ENCODE data around the gene QRFP. TPM values are rescaled to one million over a fixed set of nuclear protein-coding genes. Genes with fewer than 3 reads are reported as not detected.

Gene QRFP
- total RNA-seq, 1 experiment from 2014 or later: not detected

- no peaks in the 10 kb centered on the region; the same call in 1 of the 2 replicates for H3K27me3 Mint-ChIP-seq (ENCODE audit: low read depth)
- no peak overlapping the region for H4K8ac ChIP-seq (replicated peaks; ENCODE audit: insufficient read length, low read depth, low read length)
- no peaks in the 10 kb centered on the region for H3K4me1 ChIP-seq (ENCODE audit: insufficient read depth, low read length)
- peaks cover 0 to 20% (median 0%) of the 10 kb centered on the region in 3 experiments; a peak in 4 of 7 replicates for H3K36me3 Mint-ChIP-seq (ENCODE audit: insufficient read depth in 1 of 3, low read depth in 3 of 3)
- H2BK12ac ChIP-seq (ENCODE audit: insufficient read length, low read depth, low read length): no peak overlapping the region
- WGBS (ENCODE audit: extremely low coverage, insufficient read length, low lambda C conversion rate): no CpG with 5 or more reads among the region's 7 CpGs
- no peaks in the 10 kb centered on the region for H3K27me3 ChIP-seq (ENCODE audit: insufficient read depth, low read length)
- H3T11ph ChIP-seq (ENCODE audit: low read length): no peak overlapping the region
- no peak overlapping the region for H3K18ac ChIP-seq (ENCODE audit: insufficient read length, low read depth, low read length)
- H2BK120ac ChIP-seq (ENCODE audit: low read depth, low read length, poor library complexity, severe bottlenecking): no peak overlapping the region
- H3K9ac ChIP-seq (ENCODE audit: extremely low read depth, insufficient read length, low read length): no peak overlapping the region
- TF ChIP-seq CTCF (conservative IDR thresholded peaks at IDR 0.05): no peak
- no peak overlapping the region for H4K5ac ChIP-seq (ENCODE audit: insufficient read length, low read depth, low read length)
- H3K4me1 Mint-ChIP-seq: peaks cover 2 to 9% of the 10 kb centered on the region in 2 experiments; a peak in 1 of 4 replicates
- DNase-seq: no peak
- H4K91ac ChIP-seq (ENCODE audit: insufficient read length, low read depth, low read length): no peak overlapping the region
- H3K23me2 ChIP-seq (ENCODE audit: insufficient read length, low read depth, low read length, poor library complexity, severe bottlenecking): no peaks in the 10 kb centered on the region
- no peak overlapping the region for H3K4ac ChIP-seq (ENCODE audit: low read depth, low read length)
- no peaks in the 10 kb centered on the region for H3K9me3 ChIP-seq (ENCODE audit: control insufficient read depth, low read depth, low read length)
- peak overlapping the region in 2 of 3 experiments; percentile 36 to 84; a peak in 3 of 7 replicates for H3K27ac Mint-ChIP-seq
- H3K79me1 ChIP-seq (ENCODE audit: insufficient read depth, low read depth, low read length, poor library complexity, severe bottlenecking): no peaks in the 10 kb centered on the region
- no peak overlapping the region for H3K27ac ChIP-seq (ENCODE audit: insufficient read length, low read depth, low read length)
- no peak overlapping the region for H3K4me2 ChIP-seq (ENCODE audit: insufficient read depth, insufficient read length, low read length)
- H3K4me3 Mint-ChIP-seq: no peak overlapping the region
- H2BK15ac ChIP-seq (ENCODE audit: low read depth, low read length): no peak overlapping the region
- H3K9me3 Mint-ChIP-seq: no peaks in the 10 kb centered on the region; a peak in 1 of 5 replicates
- no peak overlapping the region for H2AFZ ChIP-seq (ENCODE audit: low read length)
- H3K14ac ChIP-seq (ENCODE audit: insufficient read depth, low read length): no peak overlapping the region
- H3K56ac ChIP-seq (ENCODE audit: insufficient read length, low read depth, low read length): no peak overlapping the region
- H3K79me2 ChIP-seq (ENCODE audit: insufficient read depth, low read length): no peaks in the 10 kb centered on the region
- H4K20me1 ChIP-seq (ENCODE audit: control insufficient read depth, insufficient read depth, insufficient read length): no peaks in the 10 kb centered on the region
- no peak overlapping the region for H2BK5ac ChIP-seq (ENCODE audit: insufficient read length, low read length)
- H2BK20ac ChIP-seq (ENCODE audit: low read depth, low read length, poor library complexity, severe bottlenecking): no peak overlapping the region
- H2AK5ac ChIP-seq (ENCODE audit: insufficient read length, low read length): no peak overlapping the region
- no peak overlapping the region for H3K23ac ChIP-seq (ENCODE audit: insufficient read length, low read depth, low read length)
These were observed 2.1 kb downstream of the QRFP start for GRCh38 chr9:130894546-130894945.
